Fibroblast of lung (primary cell): Measurements from ENCODE around the gene TMC6.
A peak's percentile ranks its signal among the peaks of the same experiment; 100 is the strongest.

Experiments used
- EZH2 ChIP-seq: IDR thresholded peaks from 2 replicates; pipeline ENCODE4 v1.5.1; 2012; ENCODE audit warnings: low read length, control low read depth, mild to moderate bottlenecking; ENCODE audit errors: missing control alignments
- TF ChIP-seq, protein P1 (sequence below), 2 donors: IDR thresholded peaks in 1 of 2; conservative IDR thresholded peaks in 1 of 2; 1 replicate in 1 of 2; 2 replicates in 1 of 2; pipeline ENCODE4 v1.5.1; 2011 to 2012; ENCODE audit warnings: low read length in 2 of 2, control low read depth in 1 of 2, inconsistent platforms in 1 of 2, low read depth in 1 of 2, mild to moderate bottlenecking in 1 of 2

DNA sequence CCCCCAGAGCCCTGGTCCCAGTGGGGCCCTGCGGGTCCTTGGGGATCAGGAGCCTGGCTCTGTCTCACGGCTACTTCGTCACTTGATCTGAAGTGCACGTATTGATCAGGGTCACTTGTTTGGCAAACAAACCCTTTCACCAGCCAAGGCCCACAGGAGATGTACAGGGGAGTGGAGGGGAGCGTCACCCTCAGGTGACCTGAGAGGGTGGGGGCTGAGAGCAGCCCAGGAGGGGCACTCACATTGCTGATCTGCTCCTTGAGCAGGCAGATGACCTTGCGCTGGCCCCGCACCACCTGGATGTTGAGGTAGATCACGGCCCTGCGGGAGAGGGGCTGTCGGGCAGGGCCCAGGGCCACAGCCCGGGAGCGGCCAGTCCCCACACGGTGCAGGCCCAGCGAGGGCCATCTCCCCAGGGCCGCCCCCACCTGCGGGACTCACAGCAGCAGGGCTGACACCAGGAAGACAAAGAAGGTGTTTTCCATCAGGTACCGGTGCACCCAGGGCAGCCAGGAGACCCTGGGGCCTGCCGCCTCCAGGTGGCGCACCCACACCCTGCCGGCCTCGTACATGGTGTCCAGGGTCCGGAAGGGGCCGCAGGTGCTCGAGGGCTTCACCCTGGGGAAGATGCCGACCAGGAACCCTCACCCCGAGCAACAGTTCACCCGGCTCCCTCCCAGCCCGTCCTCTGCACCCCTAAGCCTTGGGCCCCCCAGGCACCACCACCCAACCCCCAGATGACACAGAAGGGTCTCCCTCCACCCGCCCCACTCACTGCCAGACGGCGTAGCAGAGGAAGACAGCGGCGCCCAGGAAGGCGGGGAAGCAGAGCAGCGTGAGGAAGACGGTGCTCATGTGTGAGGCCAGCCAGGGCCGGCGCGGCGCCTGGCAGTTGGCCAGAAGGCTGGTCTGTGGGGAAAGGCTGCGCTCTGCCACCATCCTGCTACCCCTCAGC lies 11.3 kb downstream of the TMC6 start:
- TF ChIP-seq, protein P1, sequence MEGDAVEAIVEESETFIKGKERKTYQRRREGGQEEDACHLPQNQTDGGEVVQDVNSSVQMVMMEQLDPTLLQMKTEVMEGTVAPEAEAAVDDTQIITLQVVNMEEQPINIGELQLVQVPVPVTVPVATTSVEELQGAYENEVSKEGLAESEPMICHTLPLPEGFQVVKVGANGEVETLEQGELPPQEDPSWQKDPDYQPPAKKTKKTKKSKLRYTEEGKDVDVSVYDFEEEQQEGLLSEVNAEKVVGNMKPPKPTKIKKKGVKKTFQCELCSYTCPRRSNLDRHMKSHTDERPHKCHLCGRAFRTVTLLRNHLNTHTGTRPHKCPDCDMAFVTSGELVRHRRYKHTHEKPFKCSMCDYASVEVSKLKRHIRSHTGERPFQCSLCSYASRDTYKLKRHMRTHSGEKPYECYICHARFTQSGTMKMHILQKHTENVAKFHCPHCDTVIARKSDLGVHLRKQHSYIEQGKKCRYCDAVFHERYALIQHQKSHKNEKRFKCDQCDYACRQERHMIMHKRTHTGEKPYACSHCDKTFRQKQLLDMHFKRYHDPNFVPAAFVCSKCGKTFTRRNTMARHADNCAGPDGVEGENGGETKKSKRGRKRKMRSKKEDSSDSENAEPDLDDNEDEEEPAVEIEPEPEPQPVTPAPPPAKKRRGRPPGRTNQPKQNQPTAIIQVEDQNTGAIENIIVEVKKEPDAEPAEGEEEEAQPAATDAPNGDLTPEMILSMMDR (conservative IDR thresholded peaks at IDR 0.05 in 1 of 2, IDR thresholded peaks at IDR 0.05 in 1 of 2; ENCODE audit: low read depth in 1 of 2, low read length in 2 of 2): peak in 1 of 2 donors; percentile 23
- TF ChIP-seq EZH2: no peak
